Measurements from ENCODE around the gene ZNF33A. TPM values are rescaled to one million over a fixed set of nuclear protein-coding genes. Genes with fewer than 3 reads are reported as not detected.

ZNF33A gene
- total RNA-seq, 1 experiment from 2014 or later, result 36.3 TPM

- no peak overlapping the region for H3K27ac Mint-ChIP-seq (ENCODE audit: unreplicated experiment)
- no peaks in the 10 kb centered on the region for H3K4me1 Mint-ChIP-seq (ENCODE audit: low read depth, unreplicated experiment)
- no peak for DNase-seq
- H3K36me3 Mint-ChIP-seq (ENCODE audit: insufficient read depth, unreplicated experiment), result peaks cover 77% of the 10 kb centered on the region
- no peak for TF ChIP-seq CTCF (IDR thresholded peaks at IDR 0.05; ENCODE audit: insufficient read depth in 1 of 2, low read depth in 1 of 2, low read length in 1 of 2, severe bottlenecking in 1 of 2, unreplicated experiment in 1 of 2)
- no peaks in the 10 kb centered on the region for H3K9me3 Mint-ChIP-seq (ENCODE audit: unreplicated experiment)
- no TSS peak for BruUV-seq (replicated peaks)
- no peaks in the 10 kb centered on the region for H3K27me3 Mint-ChIP-seq (ENCODE audit: insufficient read depth, unreplicated experiment)
- CTCF ChIA-PET, result no interaction called here
- H3K4me3 Mint-ChIP-seq (ENCODE audit: unreplicated experiment), result no peak overlapping the region
- Histone ChIP-seq H3K9me3 (no peaks in the 10 kb centered on the region), H3K27me3 (replicated peaks; ENCODE audit: control insufficient read depth, insufficient read depth, low read length) (no peaks in the 10 kb centered on the region), H3K4me3 (ENCODE audit: low read depth, low read length) (no peak overlapping the region), H3K4me1 (no peaks in the 10 kb centered on the region; the same call in 1 of the 2 replicates), H3K36me3 (ENCODE audit: control insufficient read depth, insufficient read depth, low read length) (no peaks in the 10 kb centered on the region; the same call in 1 of the 2 replicates)
- POLR2A ChIA-PET, result no interaction called here
- intact Hi-C loops (cut with micrococcal nuclease; ENCODE audit: unreplicated experiment), result no loop called here
These were observed 17.5 kb downstream of the ZNF33A start for GRCh38 chr10:38027986-38028385.

DNA sequence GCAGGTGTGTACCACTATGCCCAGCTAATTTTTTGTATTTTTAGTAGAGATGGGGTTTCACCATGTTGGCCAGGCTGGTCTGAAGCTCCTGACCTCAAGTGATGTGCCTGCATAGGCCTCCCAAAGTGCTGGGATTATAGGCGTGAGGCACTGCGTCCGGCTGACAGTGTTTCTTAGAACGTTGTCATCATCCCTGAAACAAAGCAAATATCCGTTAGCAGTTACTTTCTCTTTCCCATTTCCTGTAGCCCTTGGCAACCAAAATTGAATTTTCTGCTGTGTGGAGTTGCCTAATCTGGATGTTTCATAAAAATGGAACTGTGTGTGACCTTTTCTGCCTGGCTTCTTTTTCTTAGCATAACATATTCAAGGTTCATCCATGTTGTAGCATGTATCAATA is 22.4 kb downstream of the ZNF33A start:
- CTCF ChIA-PET, result no interaction called here
- no peaks in the 10 kb centered on the region for H3K4me1 Mint-ChIP-seq (ENCODE audit: low read depth, unreplicated experiment)

GRCh38 chr10:38038107-38038931 is 27.8 kb downstream of the ZNF33A start:
- no TSS peak for BruUV-seq (replicated peaks)
- Mint-ChIP-seq H3K9me3 (ENCODE audit: unreplicated experiment) (no peaks in the 10 kb centered on the region), H3K27me3 (ENCODE audit: insufficient read depth, unreplicated experiment) (no peaks in the 10 kb centered on the region), H3K4me1 (ENCODE audit: low read depth, unreplicated experiment) (no peaks in the 10 kb centered on the region), H3K27ac (ENCODE audit: unreplicated experiment) (no peak overlapping the region), H3K36me3 (ENCODE audit: insufficient read depth, unreplicated experiment) (peaks cover 34% of the 10 kb centered on the region), H3K4me3 (ENCODE audit: unreplicated experiment) (no peak overlapping the region)
- TF ChIP-seq CTCF (IDR thresholded peaks at IDR 0.05; ENCODE audit: insufficient read depth in 1 of 2, low read depth in 1 of 2, low read length in 1 of 2, severe bottlenecking in 1 of 2, unreplicated experiment in 1 of 2), result no peak
- no peak for DNase-seq
- Histone ChIP-seq H3K4me1 (no peaks in the 10 kb centered on the region), H3K9me3 (no peaks in the 10 kb centered on the region), H3K4me3 (ENCODE audit: low read depth, low read length) (no peak overlapping the region), H3K27me3 (replicated peaks; ENCODE audit: control insufficient read depth, insufficient read depth, low read length) (no peaks in the 10 kb centered on the region), H3K36me3 (ENCODE audit: control insufficient read depth, insufficient read depth, low read length) (no peaks in the 10 kb centered on the region; the same call in 1 of the 2 replicates)
- ChIA-PET POLR2A (no interaction called here), CTCF (interaction anchor here (0.6 kb wide), 1 partner anchor 62 kb away, joined by 3 read pairs; no protein-coding TSS in a partner anchor)
- intact Hi-C loops (cut with micrococcal nuclease; ENCODE audit: unreplicated experiment), result no loop called here

More for the DNA sequence above, 22.4 kb downstream of the ZNF33A start:
- Histone ChIP-seq H3K27me3 (replicated peaks; ENCODE audit: control insufficient read depth, insufficient read depth, low read length) (no peaks in the 10 kb centered on the region), H3K36me3 (ENCODE audit: control insufficient read depth, insufficient read depth, low read length) (no peaks in the 10 kb centered on the region; the same call in 1 of the 2 replicates), H3K9me3 (no peaks in the 10 kb centered on the region), H3K4me3 (ENCODE audit: low read depth, low read length) (no peak overlapping the region), H3K4me1 (no peaks in the 10 kb centered on the region)
- DNase-seq, result no peak
- intact Hi-C loops (cut with micrococcal nuclease; ENCODE audit: unreplicated experiment), result no loop called here
- H3K36me3 Mint-ChIP-seq (ENCODE audit: insufficient read depth, unreplicated experiment), result peaks cover 72% of the 10 kb centered on the region
- BruUV-seq (replicated peaks), result no TSS peak
- H3K9me3 Mint-ChIP-seq (ENCODE audit: unreplicated experiment), result no peaks in the 10 kb centered on the region
- H3K27me3 Mint-ChIP-seq (ENCODE audit: insufficient read depth, unreplicated experiment), result no peaks in the 10 kb centered on the region
- POLR2A ChIA-PET, result no interaction called here
- H3K4me3 Mint-ChIP-seq (ENCODE audit: unreplicated experiment), result no peak overlapping the region
- TF ChIP-seq CTCF (IDR thresholded peaks at IDR 0.05; ENCODE audit: insufficient read depth in 1 of 2, low read depth in 1 of 2, low read length in 1 of 2, severe bottlenecking in 1 of 2, unreplicated experiment in 1 of 2), result no peak
- H3K27ac Mint-ChIP-seq (ENCODE audit: unreplicated experiment), result no peak overlapping the region
